ENCODE data around the gene SPO11. TPM values are rescaled to one million over a fixed set of nuclear protein-coding genes. Genes with fewer than 3 reads are reported as not detected.

The SPO11 gene
- total and polyA plus RNA-seq, 2 donors, result not detected

GRCh38 chr20:57353351-57353750, 23.7 kb downstream of the SPO11 start:
- H3K9me3 ChIP-seq (ENCODE audit: control insufficient read depth in 2 of 2, insufficient read depth in 1 of 2, low read length in 1 of 2), result peaks cover 0 to 3% of the 10 kb centered on the region in 2 donors
- peaks cover 9% of the 10 kb centered on the region in 2 donors for H3K4me1 ChIP-seq (ENCODE audit: control insufficient read depth in 2 of 2, insufficient read depth in 2 of 2, low read length in 2 of 2)
- peaks cover 23 to 29% of the 10 kb centered on the region in 2 donors for H3K36me3 ChIP-seq (ENCODE audit: control insufficient read depth in 2 of 2, insufficient read depth in 2 of 2, low read length in 1 of 2)
- 98% methylated on average over 9 of the region's 9 CpGs for WGBS
- H3K27me3 ChIP-seq (ENCODE audit: control insufficient read depth in 2 of 2, insufficient read depth in 1 of 2, low read length in 1 of 2), result peaks cover 2 to 5% of the 10 kb centered on the region in 2 donors
- no peak overlapping the region for H3K4me3 ChIP-seq (ENCODE audit: low read length in 2 of 2)
- DNase-seq (ENCODE audit: low read depth in 6 of 9, low spot score in 9 of 9), result no peak
- no peak overlapping the region for H3K27ac ChIP-seq (ENCODE audit: low read depth in 1 of 2, low read length in 1 of 2)

- H3K4me3 ChIP-seq (ENCODE audit: low read length in 2 of 2), result no peak overlapping the region
- H3K4me1 ChIP-seq (ENCODE audit: control insufficient read depth in 2 of 2, insufficient read depth in 2 of 2, low read length in 2 of 2), result no peaks in the 10 kb centered on the region
- H3K9me3 ChIP-seq (ENCODE audit: control insufficient read depth in 2 of 2, insufficient read depth in 1 of 2, low read length in 1 of 2), result no peaks in the 10 kb centered on the region
- no peak overlapping the region for H3K27ac ChIP-seq (ENCODE audit: low read depth in 1 of 2, low read length in 1 of 2)
- no peak for DNase-seq (ENCODE audit: low read depth in 6 of 9, low spot score in 9 of 9)
- H3K36me3 ChIP-seq (ENCODE audit: control insufficient read depth in 2 of 2, insufficient read depth in 2 of 2, low read length in 1 of 2), result peaks cover 28 to 30% of the 10 kb centered on the region in 2 donors
- H3K27me3 ChIP-seq (ENCODE audit: control insufficient read depth in 2 of 2, insufficient read depth in 1 of 2, low read length in 1 of 2), result no peaks in the 10 kb centered on the region
- 99% methylated on average over 6 of the region's 6 CpGs for WGBS
Measured at GRCh38 chr20:57361517-57361916, 31.9 kb downstream of the SPO11 start.

- Histone ChIP-seq H3K27ac (ENCODE audit: low read depth in 1 of 2, low read length in 1 of 2) (no peak overlapping the region), H3K4me3 (ENCODE audit: low read length in 2 of 2) (no peak overlapping the region), H3K27me3 (ENCODE audit: control insufficient read depth in 2 of 2, insufficient read depth in 1 of 2, low read length in 1 of 2) (no peaks in the 10 kb centered on the region), H3K36me3 (ENCODE audit: control insufficient read depth in 2 of 2, insufficient read depth in 2 of 2, low read length in 1 of 2) (peaks cover 51 to 55% of the 10 kb centered on the region in 2 donors), H3K4me1 (ENCODE audit: control insufficient read depth in 2 of 2, insufficient read depth in 2 of 2, low read length in 2 of 2) (no peaks in the 10 kb centered on the region), H3K9me3 (ENCODE audit: control insufficient read depth in 2 of 2, insufficient read depth in 1 of 2, low read length in 1 of 2) (no peaks in the 10 kb centered on the region)
- no peak for DNase-seq (ENCODE audit: low read depth in 6 of 9, low spot score in 9 of 9)
Measured at GRCh38 chr20:57364451-57364850, 34.8 kb downstream of the SPO11 start.

GRCh38 chr20:57369596-57369995, 40.0 kb downstream of the SPO11 start:
- Histone ChIP-seq H3K27me3 (ENCODE audit: control insufficient read depth in 2 of 2, insufficient read depth in 1 of 2, low read length in 1 of 2) (no peaks in the 10 kb centered on the region), H3K36me3 (ENCODE audit: control insufficient read depth in 2 of 2, insufficient read depth in 2 of 2, low read length in 1 of 2) (peaks cover 81 to 85% of the 10 kb centered on the region in 2 donors), H3K27ac (ENCODE audit: low read depth in 1 of 2, low read length in 1 of 2) (no peak overlapping the region), H3K4me3 (ENCODE audit: low read length in 2 of 2) (no peak overlapping the region), H3K9me3 (ENCODE audit: control insufficient read depth in 2 of 2, insufficient read depth in 1 of 2, low read length in 1 of 2) (no peaks in the 10 kb centered on the region), H3K4me1 (ENCODE audit: control insufficient read depth in 2 of 2, insufficient read depth in 2 of 2, low read length in 2 of 2) (peaks cover 0 to 3% of the 10 kb centered on the region in 2 donors)
- 82% methylated on average over 3 of the region's 3 CpGs for WGBS
- peak in 2 of 9 donors; percentile 37 to 56 for DNase-seq (ENCODE audit: low read depth in 6 of 9, low spot score in 9 of 9)

- Histone ChIP-seq H3K4me3 (ENCODE audit: low read length in 2 of 2) (no peak overlapping the region), H3K36me3 (ENCODE audit: control insufficient read depth in 2 of 2, insufficient read depth in 2 of 2, low read length in 1 of 2) (peaks cover 89 to 92% of the 10 kb centered on the region in 2 donors), H3K9me3 (ENCODE audit: control insufficient read depth in 2 of 2, insufficient read depth in 1 of 2, low read length in 1 of 2) (peaks cover 0 to 4% of the 10 kb centered on the region in 2 donors), H3K27me3 (ENCODE audit: control insufficient read depth in 2 of 2, insufficient read depth in 1 of 2, low read length in 1 of 2) (no peaks in the 10 kb centered on the region), H3K4me1 (ENCODE audit: control insufficient read depth in 2 of 2, insufficient read depth in 2 of 2, low read length in 2 of 2) (peaks cover 0 to 7% of the 10 kb centered on the region in 2 donors), H3K27ac (ENCODE audit: low read depth in 1 of 2, low read length in 1 of 2) (no peak overlapping the region)
- no peak for DNase-seq (ENCODE audit: low read depth in 6 of 9, low spot score in 9 of 9)
- WGBS, result 98% methylated on average over 9 of the region's 9 CpGs
Measured at GRCh38 chr20:57370316-57370715, 40.7 kb downstream of the SPO11 start.

GRCh38 chr20:57371363-57371762, 41.8 kb downstream of the SPO11 start:
- Histone ChIP-seq H3K9me3 (ENCODE audit: control insufficient read depth in 2 of 2, insufficient read depth in 1 of 2, low read length in 1 of 2) (peaks cover 0 to 4% of the 10 kb centered on the region in 2 donors), H3K4me1 (ENCODE audit: control insufficient read depth in 2 of 2, insufficient read depth in 2 of 2, low read length in 2 of 2) (peaks cover 0 to 7% of the 10 kb centered on the region in 2 donors), H3K4me3 (ENCODE audit: low read length in 2 of 2) (no peak overlapping the region), H3K27ac (ENCODE audit: low read depth in 1 of 2, low read length in 1 of 2) (no peak overlapping the region), H3K36me3 (ENCODE audit: control insufficient read depth in 2 of 2, insufficient read depth in 2 of 2, low read length in 1 of 2) (peaks cover 90 to 93% of the 10 kb centered on the region in 2 donors), H3K27me3 (ENCODE audit: control insufficient read depth in 2 of 2, insufficient read depth in 1 of 2, low read length in 1 of 2) (no peaks in the 10 kb centered on the region)
- 73% methylated on average over 4 of the region's 4 CpGs for WGBS
- no peak for DNase-seq (ENCODE audit: low read depth in 6 of 9, low spot score in 9 of 9)

- no peak for DNase-seq (ENCODE audit: low read depth in 6 of 9, low spot score in 9 of 9)
- Histone ChIP-seq H3K9me3 (ENCODE audit: control insufficient read depth in 2 of 2, insufficient read depth in 1 of 2, low read length in 1 of 2) (peaks cover 0 to 4% of the 10 kb centered on the region in 2 donors), H3K4me3 (ENCODE audit: low read length in 2 of 2) (no peak overlapping the region), H3K4me1 (ENCODE audit: control insufficient read depth in 2 of 2, insufficient read depth in 2 of 2, low read length in 2 of 2) (peaks cover 0 to 7% of the 10 kb centered on the region in 2 donors), H3K27me3 (ENCODE audit: control insufficient read depth in 2 of 2, insufficient read depth in 1 of 2, low read length in 1 of 2) (no peaks in the 10 kb centered on the region), H3K36me3 (ENCODE audit: control insufficient read depth in 2 of 2, insufficient read depth in 2 of 2, low read length in 1 of 2) (peaks cover 88 to 92% of the 10 kb centered on the region in 2 donors), H3K27ac (ENCODE audit: low read depth in 1 of 2, low read length in 1 of 2) (no peak overlapping the region)
- WGBS, result 96% methylated on average over 9 of the region's 9 CpGs
Measured at GRCh38 chr20:57372157-57372556, 42.6 kb downstream of the SPO11 start.

GRCh38 chr20:57372581-57373350, 43.2 kb downstream of the SPO11 start:
- Histone ChIP-seq H3K36me3 (ENCODE audit: control insufficient read depth in 2 of 2, insufficient read depth in 2 of 2, low read length in 1 of 2) (peaks cover 87 to 95% of the 10 kb centered on the region in 2 donors), H3K4me3 (ENCODE audit: low read length in 2 of 2) (no peak overlapping the region), H3K27ac (ENCODE audit: low read depth in 1 of 2, low read length in 1 of 2) (no peak overlapping the region), H3K27me3 (ENCODE audit: control insufficient read depth in 2 of 2, insufficient read depth in 1 of 2, low read length in 1 of 2) (no peaks in the 10 kb centered on the region), H3K9me3 (ENCODE audit: control insufficient read depth in 2 of 2, insufficient read depth in 1 of 2, low read length in 1 of 2) (peaks cover 0 to 4% of the 10 kb centered on the region in 2 donors), H3K4me1 (ENCODE audit: control insufficient read depth in 2 of 2, insufficient read depth in 2 of 2, low read length in 2 of 2) (peaks cover 0 to 7% of the 10 kb centered on the region in 2 donors)
- 96% methylated on average over 25 of the region's 25 CpGs for WGBS
- DNase-seq (ENCODE audit: low read depth in 6 of 9, low spot score in 9 of 9), result no peak

GRCh38 chr20:57374343-57374930, 44.8 kb downstream of the SPO11 start:
- peaks cover 0 to 10% of the 10 kb centered on the region in 2 donors for H3K4me1 ChIP-seq (ENCODE audit: control insufficient read depth in 2 of 2, insufficient read depth in 2 of 2, low read length in 2 of 2)
- no peaks in the 10 kb centered on the region for H3K27me3 ChIP-seq (ENCODE audit: control insufficient read depth in 2 of 2, insufficient read depth in 1 of 2, low read length in 1 of 2)
- H3K36me3 ChIP-seq (ENCODE audit: control insufficient read depth in 2 of 2, insufficient read depth in 2 of 2, low read length in 1 of 2), result peaks cover 85 to 92% of the 10 kb centered on the region in 2 donors
- no peak overlapping the region for H3K4me3 ChIP-seq (ENCODE audit: low read length in 2 of 2)
- 91% methylated on average over 12 of the region's 12 CpGs for WGBS
- no peak overlapping the region for H3K27ac ChIP-seq (ENCODE audit: low read depth in 1 of 2, low read length in 1 of 2)
- no peak for DNase-seq (ENCODE audit: low read depth in 6 of 9, low spot score in 9 of 9)
- peaks cover 0 to 4% of the 10 kb centered on the region in 2 donors for H3K9me3 ChIP-seq (ENCODE audit: control insufficient read depth in 2 of 2, insufficient read depth in 1 of 2, low read length in 1 of 2)
